Prostate gland (tissue), 2 donors: Measurements from ENCODE around the gene PTPRCAP. TPM values are rescaled to one million over a fixed set of nuclear protein-coding genes. Genes with fewer than 3 reads are reported as not detected.

Experiments used
- DNase-seq: peaks from one replicate; pipeline ENCODE4 v3.0.0-alpha.2; 2019; ENCODE audit warnings: low spot score
- H3K27ac ChIP-seq, 2 donors: fragments of 200-600 bp; sonication (generic); 2 replicates each; pipeline ENCODE4 v1.5.1; 2017 to 2019
- H3K27me3 ChIP-seq: fragments of 200-600 bp; sonication (generic); replicated peaks from 2 replicates; pipeline ENCODE4 v1.5.1; 2019; ENCODE audit not compliant: insufficient read depth
- H3K36me3 ChIP-seq, 2 donors: fragments of 200-600 bp; sonication (generic); 1 replicate in 1 of 2; 2 replicates in 1 of 2; pipeline versions ENCODE4 v1.5.1 to v1.8.1; 2017 to 2019
- H3K4me1 ChIP-seq: fragments of 200-600 bp; sonication (generic); replicated peaks from 2 replicates; pipeline ENCODE4 v1.5.1; 2019
- H3K4me3 ChIP-seq, 2 donors: fragments of 200-600 bp; sonication (generic); 2 replicates each; pipeline ENCODE4 v1.5.1; 2017 to 2019
- H3K9me3 ChIP-seq: fragments of 200-600 bp; sonication (generic); 2 replicates; pipeline ENCODE4 v1.5.1; 2017
- CTCF ChIP-seq, 4 experiments: fragments of 200-600 bp in 2 of 4; fragments of 450-650 bp in 2 of 4; sonication (generic) in 2 of 4; IDR thresholded peaks; 1 replicate in 3 of 4; 2 replicates in 1 of 4; pipeline ENCODE4 v1.5.1; 2016 to 2019; ENCODE audit warnings: antibody characterized with exemption in 4 of 4, mild to moderate bottlenecking in 2 of 4, moderate library complexity in 2 of 4
- POLR2A ChIP-seq: fragments of 450-650 bp; IDR thresholded peaks from one replicate; pipeline ENCODE4 v1.6.1; 2016; ENCODE audit warnings: antibody characterized with exemption, mild to moderate bottlenecking
- POLR2AphosphoS5 ChIP-seq: sonication (generic); formaldehyde crosslinking; IDR thresholded peaks from one replicate; pipeline ENCODE4 v1.6.1; 2017; ENCODE audit warnings: antibody characterized with exemption
- WGBS: methylation state at CpG from one replicate; pipeline ENCODE4 v1.1.5; 2018; 5-methylcytosine and 5-hydroxymethylcytosine counted together
- intact Hi-C: fragments of 100-400 bp; cut with DNase I; formaldehyde crosslinking; loops from one replicate; pipeline ENCODE4 v1.14.2; 2022
- total RNA-seq, 2 donors: library from RNA; depleted of rRNA; stranded (reverse); fragments of >200 nt; gene quantifications; one replicate each; pipeline ENCODE4 v1.1.0, GENCODE V29; 2016

The PTPRCAP gene
- total RNA-seq, 2 donors from 2014 or later = 2.9 to 5.9 TPM

GRCh38 chr11:67435727-67436458 lies 1.6 kb downstream of the PTPRCAP start:
- TF ChIP-seq CTCF (IDR thresholded peaks at IDR 0.05) (no peak), POLR2AphosphoS5 (no peak), POLR2A (no peak)
- 85% methylated on average over 34 of the region's 38 CpGs for WGBS
- Histone ChIP-seq H3K27me3 (no peaks in the 10 kb centered on the region), H3K27ac (no peak overlapping the region), H3K36me3 (peaks cover 12 to 16% of the 10 kb centered on the region in 2 donors), H3K4me1 (peaks cover 1% of the 10 kb centered on the region), H3K4me3 (no peak overlapping the region), H3K9me3 (no peaks in the 10 kb centered on the region)
- no peak for DNase-seq
- intact Hi-C loops = no loop called here

GRCh38 chr11:67435031-67435726 lies 2.3 kb downstream of the PTPRCAP start:
- no peak for DNase-seq
- intact Hi-C loops = no loop called here
- no peak for TF ChIP-seq POLR2AphosphoS5
- TF ChIP-seq CTCF (IDR thresholded peaks at IDR 0.05) = no peak
- TF ChIP-seq POLR2A = no peak
- H3K9me3 ChIP-seq = no peaks in the 10 kb centered on the region
- no peak overlapping the region for H3K27ac ChIP-seq
- WGBS = 79% methylated on average over 26 of the region's 26 CpGs
- peaks cover 12 to 16% of the 10 kb centered on the region in 2 donors for H3K36me3 ChIP-seq
- H3K4me1 ChIP-seq = no peaks in the 10 kb centered on the region
- no peaks in the 10 kb centered on the region for H3K27me3 ChIP-seq
- H3K4me3 ChIP-seq = no peak overlapping the region

GRCh38 chr11:67434395-67434881 lies 3.0 kb downstream of the PTPRCAP start:
- Histone ChIP-seq H3K36me3 (peaks cover 12 to 16% of the 10 kb centered on the region in 2 donors), H3K27me3 (no peaks in the 10 kb centered on the region), H3K4me1 (peaks cover 5% of the 10 kb centered on the region), H3K9me3 (no peaks in the 10 kb centered on the region), H3K4me3 (no peak overlapping the region), H3K27ac (no peak overlapping the region)
- 80% methylated on average over 16 of the region's 23 CpGs for WGBS
- no peak for TF ChIP-seq CTCF (IDR thresholded peaks at IDR 0.05)
- no peak for TF ChIP-seq POLR2A
- no peak for DNase-seq
- intact Hi-C loops = no loop called here

GRCh38 chr11:67433536-67434394 lies 3.7 kb downstream of the PTPRCAP start:
- intact Hi-C loops = no loop called here
- Histone ChIP-seq H3K4me3 (no peak overlapping the region), H3K27me3 (no peaks in the 10 kb centered on the region), H3K36me3 (peaks cover 12 to 16% of the 10 kb centered on the region in 2 donors), H3K27ac (no peak overlapping the region), H3K9me3 (no peaks in the 10 kb centered on the region), H3K4me1 (peaks cover 10% of the 10 kb centered on the region)
- WGBS = 83% methylated on average over 22 of the region's 22 CpGs
- TF ChIP-seq POLR2A = no peak
- TF ChIP-seq CTCF (IDR thresholded peaks at IDR 0.05) = no peak
- no peak for TF ChIP-seq POLR2AphosphoS5
- DNase-seq = no peak
